Measurements from ENCODE around the gene ZNF358.

The ZNF358 gene

DNA sequence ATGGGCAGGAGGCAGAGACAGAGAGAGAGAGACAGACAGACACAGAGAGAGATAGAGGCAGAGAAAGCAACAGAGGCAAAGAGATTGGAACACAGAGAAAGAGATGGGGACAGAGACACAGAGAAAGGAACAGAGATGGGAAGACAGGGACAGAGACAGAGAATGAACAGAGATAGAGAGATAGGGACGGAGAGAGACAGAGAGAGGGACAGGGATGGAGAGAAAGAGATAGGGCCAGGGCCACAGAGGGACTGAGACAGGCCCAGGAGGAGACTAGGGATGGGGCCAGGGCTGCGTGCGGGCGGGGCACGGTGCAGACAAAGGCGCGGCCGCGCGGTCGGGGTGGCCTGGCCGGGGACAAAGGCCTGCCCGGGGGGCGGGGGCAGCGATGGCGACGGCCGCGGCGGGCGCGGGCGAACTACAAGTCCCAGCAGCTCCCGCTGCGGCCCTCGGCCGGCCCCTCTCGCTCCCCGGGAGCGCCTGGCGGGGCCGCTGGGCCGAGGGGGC is at the start of gene ZNF358:
Gene ZNF358, plus strand, starts transcription at position 459 of the 507 bp plus-strand sequence. CDS start 3,140 bp downstream, outside the sequence.
- no peak for DNase-seq (ENCODE audit: extremely low spot score, insufficient read length, low read depth)
- FAIRE-seq: no peak

DNA sequence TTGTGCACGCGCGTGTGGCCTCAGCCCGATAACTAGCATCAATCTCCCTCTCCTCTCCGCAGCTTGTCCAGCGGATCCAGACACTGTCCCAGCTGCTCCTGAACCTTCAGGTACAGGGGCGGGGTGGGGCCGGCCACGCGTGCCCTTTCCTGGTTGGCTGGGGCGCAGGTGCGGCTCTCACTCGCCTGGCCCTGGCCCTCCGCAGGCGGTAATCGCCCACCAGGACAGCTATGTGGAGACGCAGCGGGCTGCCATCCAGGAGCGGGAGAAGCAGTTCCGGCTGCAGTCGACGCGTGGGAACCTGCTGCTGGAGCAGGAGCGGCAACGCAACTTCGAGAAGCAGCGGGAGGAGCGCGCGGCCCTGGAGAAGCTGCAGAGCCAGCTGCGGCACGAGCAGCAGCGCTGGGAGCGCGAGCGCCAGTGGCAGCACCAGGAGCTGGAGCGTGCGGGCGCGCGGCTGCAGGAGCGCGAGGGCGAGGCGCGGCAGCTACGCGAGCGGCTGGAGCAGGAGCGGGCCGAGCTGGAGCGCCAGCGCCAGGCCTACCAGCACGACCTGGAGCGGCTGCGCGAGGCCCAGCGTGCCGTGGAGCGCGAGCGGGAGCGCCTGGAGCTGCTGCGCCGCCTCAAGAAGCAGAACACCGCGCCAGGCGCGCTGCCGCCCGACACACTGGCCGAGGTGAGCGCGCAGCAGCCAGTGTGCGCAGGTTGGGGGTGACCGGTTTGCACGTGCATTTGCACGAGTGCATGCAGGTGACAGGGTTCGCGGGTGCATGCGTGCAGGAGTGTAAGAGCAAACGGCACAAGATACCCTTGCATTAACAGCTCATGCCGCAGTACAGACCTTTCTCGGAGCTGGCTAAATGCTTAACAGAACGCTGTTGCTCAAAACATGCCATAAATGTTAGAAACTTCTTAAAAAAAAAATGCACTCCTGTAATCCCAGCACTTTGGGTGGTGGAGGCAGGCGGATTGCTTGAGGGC is 48.6 kb upstream of the ZNF358 start:
- FAIRE-seq (no peak), DNase-seq (ENCODE audit: extremely low spot score, insufficient read length, low read depth) (no peak)

DNA sequence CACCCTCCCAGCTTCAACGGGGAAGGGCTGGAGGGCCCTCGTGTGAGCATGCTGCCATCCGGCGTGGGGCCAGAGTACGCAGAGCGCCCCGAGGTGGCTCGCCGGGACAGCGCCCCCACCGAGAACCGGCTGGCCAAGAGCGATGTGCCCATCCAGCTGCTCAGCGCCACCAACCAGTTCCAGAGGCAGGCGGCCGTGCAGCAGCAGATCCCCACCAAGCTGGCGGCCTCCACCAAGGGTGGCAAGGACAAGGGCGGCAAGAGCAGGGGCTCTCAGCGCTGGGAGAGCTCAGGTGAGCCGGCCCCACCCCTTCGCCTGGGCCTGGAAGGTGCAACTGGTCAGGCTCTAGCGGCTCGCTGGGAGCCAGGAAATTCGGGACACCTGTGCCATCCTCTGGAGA is 47.1 kb upstream of the ZNF358 start:
- FAIRE-seq (no peak), DNase-seq (ENCODE audit: extremely low spot score, insufficient read length, low read depth) (no peak)

DNA sequence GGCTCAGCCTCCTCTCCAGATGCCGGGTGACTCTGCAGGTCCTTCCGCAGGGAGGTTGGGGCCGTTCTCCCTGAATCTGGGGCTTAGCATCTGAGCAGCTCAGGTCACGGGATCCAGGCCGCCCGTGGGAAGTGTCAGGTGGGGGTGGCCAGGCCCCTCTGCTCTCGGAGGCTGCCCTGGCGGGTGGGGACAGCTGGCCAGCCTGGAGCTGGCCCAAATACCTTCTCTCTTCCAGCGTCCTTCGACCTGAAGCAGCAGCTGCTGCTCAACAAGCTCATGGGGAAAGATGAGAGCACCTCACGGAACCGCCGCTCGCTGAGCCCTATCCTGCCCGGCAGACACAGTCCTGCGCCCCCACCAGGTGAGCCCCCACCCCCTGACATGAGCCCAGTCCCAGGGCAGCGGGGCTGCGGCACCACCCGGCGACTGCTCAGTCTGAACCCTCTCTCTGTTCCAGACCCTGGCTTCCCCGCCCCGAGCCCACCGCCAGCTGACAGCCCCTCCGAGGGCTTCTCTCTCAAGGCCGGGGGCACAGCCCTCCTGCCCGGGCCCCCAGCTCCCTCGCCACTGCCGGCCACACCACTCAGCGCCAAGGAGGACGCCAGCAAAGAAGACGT is 46.1 kb upstream of the ZNF358 start:
- no peak for DNase-seq (ENCODE audit: extremely low spot score, insufficient read length, low read depth)
- no peak for FAIRE-seq

DNA sequence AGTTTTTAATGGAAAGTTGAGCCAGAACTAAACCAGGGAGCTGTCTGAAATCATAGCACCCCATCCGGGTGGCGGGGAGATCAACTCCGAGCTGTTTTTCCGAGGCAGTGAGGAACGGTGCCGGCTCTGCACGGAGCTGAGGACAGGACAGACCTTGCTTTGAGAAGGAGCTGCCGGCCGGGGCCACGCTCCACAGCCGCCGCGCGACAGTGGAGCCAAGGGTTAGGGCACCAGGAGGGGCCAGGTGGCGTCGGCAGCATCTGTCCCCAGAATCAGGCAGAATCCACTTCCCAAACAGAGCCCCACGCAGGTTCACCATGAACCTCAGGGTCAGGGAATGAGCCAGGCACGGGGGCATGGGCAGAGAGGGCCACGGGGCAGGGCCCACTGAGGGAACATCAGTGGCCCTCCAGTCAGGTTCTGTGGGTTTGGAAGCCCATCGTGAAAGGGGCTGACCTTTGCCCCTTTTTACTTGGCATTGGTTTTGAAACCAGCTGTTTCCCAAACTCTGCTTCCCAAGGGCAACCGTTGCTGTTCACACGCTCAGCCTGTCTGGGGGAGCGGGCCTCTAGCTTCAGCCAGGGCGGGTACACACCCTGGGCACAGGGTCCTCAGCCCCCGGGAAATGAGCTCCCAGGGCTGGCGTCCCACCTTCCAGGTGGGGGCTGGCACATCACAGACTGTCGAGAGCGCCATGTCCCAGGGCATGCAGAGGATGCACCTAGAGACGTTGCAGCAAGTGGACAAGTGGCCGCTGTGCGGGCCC is 45.2 kb upstream of the ZNF358 start:
- FAIRE-seq: no peak
- no peak for DNase-seq (ENCODE audit: extremely low spot score, insufficient read length, low read depth)

DNA sequence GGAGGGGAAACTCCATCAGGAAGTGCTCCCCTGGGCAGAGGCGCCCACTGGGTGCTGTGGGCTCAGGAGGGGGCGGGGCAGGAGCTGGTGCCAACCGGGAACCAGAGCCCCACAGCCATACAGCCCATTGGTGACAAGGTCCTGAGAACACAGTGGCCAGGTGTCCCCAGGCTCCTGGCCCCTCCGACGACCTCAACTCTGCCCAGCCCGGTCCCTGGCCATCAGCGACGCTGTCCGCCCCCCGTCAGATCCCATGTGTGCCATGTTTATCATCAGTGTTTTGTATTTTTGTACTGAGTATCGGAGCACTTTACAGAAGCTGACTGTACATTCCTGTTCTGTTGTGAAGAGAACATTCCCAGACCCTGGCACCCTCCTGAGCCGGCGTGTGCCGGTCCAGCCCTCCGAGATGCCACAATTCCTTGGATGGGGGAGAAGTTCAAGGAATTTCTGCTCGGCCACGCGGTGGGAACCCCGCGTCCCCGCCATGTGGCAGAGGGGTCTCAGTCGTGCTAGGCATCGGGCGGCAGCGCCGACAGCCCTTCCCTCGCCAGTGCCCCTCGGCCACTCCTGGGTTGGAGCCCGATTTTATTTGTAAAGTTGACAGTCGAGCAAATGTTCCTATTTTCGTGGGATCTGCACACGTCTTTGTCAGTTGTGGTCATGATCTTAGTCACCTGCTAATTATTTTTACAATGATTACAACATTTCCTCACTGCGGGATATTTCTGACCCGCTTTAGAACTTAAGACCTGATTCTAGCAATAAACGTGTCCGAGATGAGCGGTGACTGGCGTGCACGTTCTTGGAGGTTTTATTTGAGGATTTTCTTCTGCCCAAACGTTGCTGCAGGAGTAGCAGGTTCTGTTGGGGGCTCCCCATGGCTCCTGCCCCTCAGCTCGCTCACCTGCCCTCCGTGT is 43.9 kb upstream of the ZNF358 start:
- DNase-seq (ENCODE audit: extremely low spot score, insufficient read length, low read depth): no peak
- FAIRE-seq: no peak

DNA sequence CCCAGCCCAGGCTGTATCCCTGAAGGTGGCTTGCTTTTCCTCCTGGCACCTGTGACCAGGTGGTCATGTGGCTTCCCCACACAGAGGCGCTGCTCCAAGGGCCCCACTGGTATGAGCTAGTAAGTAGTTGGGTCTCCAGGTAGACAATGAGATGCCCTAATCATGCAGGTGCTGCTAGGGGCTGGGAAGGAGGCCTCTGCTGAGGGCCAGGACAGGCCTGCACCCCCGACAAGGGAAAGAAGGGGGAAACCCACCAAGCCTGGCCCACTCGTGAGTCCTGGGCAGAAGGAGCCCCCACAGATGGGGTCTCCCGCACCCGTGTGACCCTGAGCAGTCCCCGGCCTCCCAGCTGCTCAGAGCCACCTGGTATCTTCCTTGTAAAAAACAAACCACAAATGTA is 40.2 kb upstream of the ZNF358 start:
- FAIRE-seq: no peak
- DNase-seq (ENCODE audit: extremely low spot score, insufficient read length, low read depth): no peak

DNA sequence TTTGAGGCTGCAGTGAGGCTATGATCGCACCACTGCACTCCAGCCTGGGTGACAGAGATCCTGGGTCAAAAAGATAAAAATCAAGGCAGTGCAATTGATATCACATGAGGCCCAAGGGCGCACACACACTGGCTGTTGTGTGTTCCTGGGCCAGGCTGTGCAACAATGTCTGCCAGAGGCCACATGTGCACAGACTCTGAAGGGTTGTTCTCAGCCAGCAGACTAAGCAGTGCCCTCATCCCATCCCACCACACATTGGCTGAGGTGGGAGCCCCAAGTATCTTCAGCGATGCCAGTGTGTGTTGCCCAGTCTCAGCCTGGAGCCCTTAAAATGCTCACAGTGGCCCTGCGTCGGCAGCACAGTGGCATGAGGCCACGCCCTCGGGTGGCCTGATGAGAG is 39.7 kb upstream of the ZNF358 start:
- no peak for FAIRE-seq
- DNase-seq (ENCODE audit: extremely low spot score, insufficient read length, low read depth): no peak

DNA sequence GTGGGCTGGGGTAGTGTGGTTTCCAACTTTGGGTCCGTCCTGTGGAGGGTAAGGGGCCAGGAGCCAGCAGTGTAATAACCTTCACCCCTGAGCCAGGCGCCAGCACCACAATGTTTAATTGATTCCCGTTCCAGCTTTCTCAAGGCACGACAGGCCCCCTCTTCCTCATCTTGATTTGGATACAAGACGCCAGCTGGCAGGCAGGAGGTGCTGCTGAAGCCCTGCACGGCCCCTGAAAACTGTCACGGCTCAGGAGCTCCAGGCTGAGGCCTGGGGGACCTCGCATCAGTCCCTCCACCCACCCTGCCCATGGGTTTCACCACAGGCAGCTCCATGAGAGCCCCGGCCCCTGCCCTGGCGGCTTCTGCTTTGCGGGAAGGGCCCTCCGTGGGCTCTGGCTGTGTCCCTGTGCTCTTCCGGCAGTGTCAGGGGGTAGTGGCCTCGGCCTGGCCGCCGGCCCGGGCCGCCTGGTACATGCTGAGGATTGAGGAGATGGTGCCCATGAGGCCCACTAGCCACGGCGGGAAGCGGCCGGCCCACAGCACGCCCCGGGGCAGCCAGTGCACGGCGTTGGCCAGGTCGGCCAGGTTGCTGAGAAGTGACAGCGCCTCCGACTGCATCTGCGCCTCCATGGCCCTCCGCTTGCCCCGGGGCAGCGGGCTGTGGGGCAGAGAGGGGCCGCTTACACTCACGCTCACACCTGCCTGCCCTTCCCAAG is 39.0 kb upstream of the ZNF358 start:
- DNase-seq (ENCODE audit: extremely low spot score, insufficient read length, low read depth) (no peak), FAIRE-seq (no peak)

DNA sequence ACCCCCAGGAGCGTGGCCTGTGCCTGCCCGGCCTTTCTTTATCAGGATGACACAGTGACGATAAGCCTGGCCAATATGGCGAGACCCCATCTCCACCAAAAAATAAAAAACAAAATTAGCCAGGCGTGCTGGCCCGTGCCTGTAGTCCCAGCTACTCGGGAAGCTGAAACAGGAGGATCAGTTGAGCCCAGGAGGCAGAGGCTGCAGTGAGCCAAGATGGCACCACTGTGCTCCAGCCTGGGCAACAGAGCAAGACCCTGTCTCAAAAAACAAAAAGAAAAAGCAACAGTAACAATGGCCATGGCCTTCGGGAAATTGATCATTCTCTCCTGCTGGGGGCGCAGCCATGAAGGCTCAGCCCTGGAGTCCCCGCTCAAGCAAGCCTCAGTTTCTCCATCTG is 38.1 kb upstream of the ZNF358 start:
- FAIRE-seq: no peak

DNA sequence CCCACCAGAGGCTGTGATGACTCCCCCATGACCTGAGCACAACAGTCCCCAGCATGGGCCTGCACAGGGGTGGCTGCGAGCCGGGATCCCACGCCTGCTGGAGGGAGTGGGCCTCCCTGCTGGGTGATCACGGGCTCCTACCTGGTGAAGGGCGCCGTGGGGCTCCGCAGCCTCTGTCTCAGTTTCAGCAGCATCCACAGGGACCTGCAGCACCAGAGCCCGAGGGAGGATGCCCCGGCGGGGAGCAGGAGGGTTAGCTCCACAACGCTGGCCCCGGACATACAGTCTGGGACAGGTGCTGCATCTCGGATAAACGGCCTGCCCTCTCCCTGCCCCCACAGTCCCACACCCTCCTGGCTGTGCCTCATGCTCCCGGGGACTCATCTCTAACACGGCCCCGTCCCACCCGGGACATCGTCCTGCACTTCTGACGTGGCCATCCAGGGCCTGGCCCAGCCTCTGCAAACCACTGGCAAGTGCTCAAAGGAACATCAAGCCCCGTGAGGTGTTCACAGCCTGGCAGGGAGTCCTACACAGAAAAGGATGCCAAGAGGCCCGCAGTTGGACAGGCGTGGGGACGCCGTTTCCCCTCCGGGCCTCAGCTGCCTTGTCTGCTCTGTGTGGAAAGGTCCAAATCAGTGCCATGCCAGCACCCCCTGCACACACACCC is 37.6 kb upstream of the ZNF358 start:
- no peak for FAIRE-seq
- DNase-seq (ENCODE audit: extremely low spot score, insufficient read length, low read depth): no peak

More for the DNA sequence above, 38.1 kb upstream of the ZNF358 start:
- no peak for DNase-seq (ENCODE audit: extremely low spot score, insufficient read length, low read depth)

DNA sequence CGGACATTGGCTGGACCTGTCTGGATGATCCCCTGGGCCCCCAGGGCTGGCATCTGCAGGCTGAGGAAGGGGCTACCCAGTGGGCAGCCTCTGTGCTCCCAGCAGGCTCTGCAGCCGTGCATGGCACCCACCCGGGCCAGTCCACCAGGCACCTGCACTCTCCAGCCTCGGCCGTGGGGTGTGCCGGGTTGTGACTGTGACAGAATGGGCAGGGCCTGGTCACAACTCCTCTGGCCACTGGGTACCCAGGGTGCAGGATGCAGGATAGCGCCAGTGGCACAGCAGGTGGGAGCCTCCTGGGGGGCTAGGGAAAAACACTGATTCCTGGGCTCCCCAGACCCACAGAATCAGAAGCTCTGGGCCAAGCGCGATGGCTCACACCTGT is 37.1 kb upstream of the ZNF358 start:
- no peak for DNase-seq (ENCODE audit: extremely low spot score, insufficient read length, low read depth)
- FAIRE-seq: no peak

DNA sequence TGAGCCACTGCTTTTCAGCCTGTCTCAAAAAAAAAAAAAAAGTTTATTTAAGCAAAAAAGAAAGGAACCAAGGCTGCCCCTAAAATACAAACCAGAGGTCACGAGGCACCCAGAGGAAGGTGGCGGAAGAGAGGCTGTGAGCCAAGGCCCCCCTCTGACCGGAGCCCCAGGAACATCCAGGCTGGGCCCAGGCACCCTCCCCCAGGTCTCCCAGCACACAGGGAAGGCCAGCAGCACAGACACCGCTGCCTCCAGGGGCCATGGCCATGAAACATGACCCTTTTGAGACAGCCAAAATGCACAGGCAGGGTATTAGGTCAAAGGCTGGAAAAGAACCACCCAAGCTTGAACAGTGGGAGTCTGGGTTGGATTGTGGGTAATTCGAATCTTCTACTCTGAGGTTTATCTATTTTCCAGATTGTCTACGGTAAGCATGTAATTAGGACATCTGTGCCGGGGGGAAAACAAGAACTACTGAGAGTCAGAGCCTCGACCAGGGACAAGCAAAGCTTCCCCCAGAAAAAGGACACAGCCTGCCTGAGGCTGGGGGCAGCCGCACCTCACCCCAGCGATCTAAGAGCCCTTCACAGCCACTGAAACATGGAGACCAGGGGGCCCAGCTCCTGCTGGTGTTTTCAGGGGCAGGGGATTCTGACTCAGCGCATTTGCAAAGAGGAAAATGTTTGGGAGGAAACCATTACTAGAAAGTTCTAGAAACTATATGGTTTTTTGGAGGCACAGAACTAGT is 35.5 kb upstream of the ZNF358 start:
- FAIRE-seq: no peak
- no peak for DNase-seq (ENCODE audit: extremely low spot score, insufficient read length, low read depth)

DNA sequence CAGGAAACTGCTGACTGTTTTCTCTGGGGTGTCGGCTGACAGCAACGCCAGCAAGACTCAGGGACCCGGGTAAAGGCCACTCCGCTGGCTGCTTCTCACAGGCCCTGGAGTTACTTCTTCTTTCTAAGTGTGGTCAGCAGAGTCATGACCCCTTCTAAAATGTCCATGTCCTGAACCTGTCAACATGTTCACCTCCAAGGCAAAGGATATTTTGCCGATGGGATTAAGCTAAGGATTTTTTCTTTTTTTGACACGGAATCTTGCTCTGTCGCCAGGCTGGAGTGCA is 35.0 kb upstream of the ZNF358 start:
- FAIRE-seq: no peak
- no peak for DNase-seq (ENCODE audit: extremely low spot score, insufficient read length, low read depth)

DNA sequence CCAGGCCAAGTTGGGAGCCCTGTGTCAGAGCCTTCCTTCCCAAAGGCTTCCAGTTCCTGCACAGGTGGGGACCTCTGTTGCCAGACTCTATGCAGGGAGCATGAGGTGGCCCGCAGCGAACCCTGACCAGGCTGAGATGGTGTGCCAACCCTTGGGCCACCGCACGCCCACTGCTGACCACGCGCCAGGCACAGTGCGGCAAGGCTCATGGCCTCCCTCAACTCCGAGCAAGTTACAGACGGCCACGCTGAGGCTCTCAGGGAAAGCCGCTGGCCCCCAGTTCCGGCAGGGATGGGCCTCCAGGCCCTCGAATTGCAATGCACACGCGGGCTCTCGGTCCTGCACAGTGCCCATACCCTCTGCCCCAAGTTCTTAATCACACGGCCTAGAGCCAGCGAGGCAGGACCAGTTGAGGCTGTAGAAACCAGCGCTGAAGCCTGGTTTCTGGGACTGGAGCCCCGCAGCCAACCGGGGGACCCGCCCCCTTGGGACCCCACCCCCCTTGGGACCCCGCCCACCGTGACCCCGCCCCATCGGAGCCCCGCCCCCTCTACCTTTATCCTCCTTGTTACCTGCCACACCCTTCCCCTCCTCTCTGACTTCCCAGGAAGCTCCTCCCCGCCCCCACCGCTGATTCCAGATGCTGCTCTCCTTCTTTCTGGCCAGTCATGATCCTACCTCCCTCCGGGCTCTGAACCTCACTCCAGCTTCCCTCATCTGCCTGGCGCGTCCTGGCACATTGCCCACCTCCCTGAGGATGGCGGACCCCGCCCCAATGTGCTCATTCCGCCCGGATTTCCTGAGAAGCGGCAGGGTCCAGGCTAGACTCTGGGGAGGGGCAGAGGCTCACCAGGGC is 33.1 kb upstream of the ZNF358 start:
- no peak for FAIRE-seq
- DNase-seq (ENCODE audit: extremely low spot score, insufficient read length, low read depth): no peak

DNA sequence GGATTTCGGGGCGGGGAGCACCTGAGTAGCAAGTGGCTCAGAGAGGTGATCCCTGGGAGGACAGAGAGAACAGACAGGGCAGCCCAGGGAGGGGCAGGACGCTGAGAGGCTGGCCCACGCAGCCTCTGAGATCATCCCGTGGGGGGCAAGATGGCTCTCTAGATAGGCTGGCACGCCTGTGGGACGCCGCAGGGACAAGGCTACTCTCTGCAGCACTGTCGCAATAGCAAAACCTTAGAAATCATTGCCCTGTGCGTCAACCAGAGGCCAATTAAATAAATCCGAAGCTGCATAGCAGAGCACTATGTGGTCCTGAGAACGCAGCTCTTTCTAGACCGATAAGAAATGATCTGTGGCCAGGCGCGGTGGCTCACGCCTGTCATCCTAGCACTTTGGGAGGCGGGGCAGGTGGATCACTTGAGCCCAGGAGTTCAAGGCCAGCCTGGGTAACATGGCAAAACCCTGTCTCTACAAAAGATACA is 32.1 kb upstream of the ZNF358 start:
- DNase-seq (ENCODE audit: extremely low spot score, insufficient read length, low read depth) (no peak), FAIRE-seq (no peak)

DNA sequence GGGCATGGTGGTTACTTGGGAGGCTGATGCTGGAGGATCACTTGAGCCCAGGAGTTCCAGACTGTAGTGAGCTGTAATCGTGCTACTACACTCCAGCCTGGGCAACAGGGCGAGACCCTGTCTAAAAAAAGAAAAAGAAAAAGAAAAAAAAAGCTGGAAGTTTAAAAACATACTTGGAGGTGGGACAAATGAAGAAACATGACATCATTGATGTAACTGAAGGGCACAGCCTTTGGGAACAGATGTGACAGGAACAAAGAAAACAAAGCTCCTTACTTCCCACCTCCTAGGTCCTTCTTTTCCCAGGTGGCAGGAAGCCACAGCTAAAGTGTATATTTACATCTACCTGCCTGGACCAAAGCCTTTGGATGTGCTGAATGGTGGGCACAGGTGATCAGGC is 29.0 kb upstream of the ZNF358 start:
- DNase-seq (ENCODE audit: extremely low spot score, insufficient read length, low read depth): no peak

More for the DNA sequence above, 29.0 kb upstream of the ZNF358 start:
- no peak for FAIRE-seq
